Activated T-cell treated with anti-CD3 and anti-CD28 coated beads, Interleukin-2, amount 50 U/mL, for 48 hours (primary cell): ENCODE results near the gene AGFG2.
A peak's percentile ranks its signal among the peaks of the same experiment; 100 is the strongest.
"Not testable (repeated sequence)": the region's sequence is repeated elsewhere in the genome, so short reads cannot be mapped to it uniquely, and the experiment has no call there.

Source experiments
- DNase-seq, 2 experiments: peaks; one replicate each; pipeline ENCODE4 v3.0.0-alpha.2; 2020

The AGFG2 gene

GRCh38 chr7:100553032-100553431, 14.0 kb downstream of the AGFG2 start:
- DNase-seq: no peak

DNA sequence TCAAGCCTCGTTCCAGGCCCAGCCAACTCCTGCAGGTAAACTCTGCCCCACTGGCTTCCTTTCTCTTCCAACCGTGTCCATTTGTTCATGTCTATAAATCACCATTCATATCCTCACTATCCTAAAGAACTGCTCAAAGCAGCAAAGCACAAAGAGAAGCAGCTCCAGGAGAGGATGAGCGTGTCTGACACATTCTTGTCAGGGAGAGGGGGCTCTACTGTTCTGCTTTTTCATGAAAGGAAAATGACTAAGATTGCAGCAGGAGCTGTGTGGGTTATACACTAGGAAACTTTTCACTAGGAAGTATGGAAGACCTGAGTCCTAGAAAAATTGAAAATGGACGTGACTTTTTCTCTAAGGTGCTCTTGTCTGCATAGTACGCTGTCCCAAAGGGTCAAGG, 16.7 kb downstream of the AGFG2 start:
- DNase-seq: no peak

DNA sequence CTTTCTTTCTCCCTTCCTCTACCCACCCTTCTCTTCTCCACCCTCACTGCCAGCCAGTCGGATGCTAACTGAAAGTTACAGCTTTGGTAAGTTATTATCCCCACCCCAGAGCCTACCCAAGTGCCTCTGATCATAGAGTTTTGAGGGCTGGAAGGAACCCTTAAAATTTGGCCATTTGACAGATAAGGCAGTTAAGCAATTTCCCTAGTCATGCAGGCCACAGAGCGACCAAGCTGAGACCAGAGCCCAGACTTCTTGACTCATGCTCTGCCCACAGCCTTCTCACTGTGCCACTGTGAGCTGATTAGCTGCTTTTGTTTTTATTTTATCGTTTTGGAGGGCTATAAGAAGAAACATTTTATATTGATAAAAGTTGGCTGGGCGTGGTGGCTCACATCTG, 17.5 kb downstream of the AGFG2 start:
- DNase-seq: no peak

DNA sequence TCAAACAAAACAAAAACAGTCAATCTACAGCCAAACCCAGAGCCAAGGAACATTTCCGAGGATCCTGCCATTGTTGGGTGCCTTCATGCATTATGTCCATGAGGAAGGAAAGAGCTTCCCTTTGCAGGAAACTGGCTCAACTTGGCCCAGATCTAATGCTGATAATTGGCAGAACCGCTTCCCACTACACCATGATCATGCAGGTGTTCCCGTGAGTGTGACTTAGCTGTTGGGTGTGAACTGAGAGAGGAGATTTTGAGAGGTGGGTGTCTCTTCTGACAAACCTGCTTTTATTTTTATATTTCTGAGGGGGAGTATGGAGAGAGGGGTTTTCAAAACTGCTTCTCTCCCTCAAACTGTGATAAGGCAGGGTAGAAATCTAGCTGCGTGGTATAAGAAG, 20.1 kb downstream of the AGFG2 start:
- DNase-seq: no peak

- DNase-seq: no peak
These were observed 22.6 kb downstream of the AGFG2 start for GRCh38 chr7:100561491-100562194.

DNA sequence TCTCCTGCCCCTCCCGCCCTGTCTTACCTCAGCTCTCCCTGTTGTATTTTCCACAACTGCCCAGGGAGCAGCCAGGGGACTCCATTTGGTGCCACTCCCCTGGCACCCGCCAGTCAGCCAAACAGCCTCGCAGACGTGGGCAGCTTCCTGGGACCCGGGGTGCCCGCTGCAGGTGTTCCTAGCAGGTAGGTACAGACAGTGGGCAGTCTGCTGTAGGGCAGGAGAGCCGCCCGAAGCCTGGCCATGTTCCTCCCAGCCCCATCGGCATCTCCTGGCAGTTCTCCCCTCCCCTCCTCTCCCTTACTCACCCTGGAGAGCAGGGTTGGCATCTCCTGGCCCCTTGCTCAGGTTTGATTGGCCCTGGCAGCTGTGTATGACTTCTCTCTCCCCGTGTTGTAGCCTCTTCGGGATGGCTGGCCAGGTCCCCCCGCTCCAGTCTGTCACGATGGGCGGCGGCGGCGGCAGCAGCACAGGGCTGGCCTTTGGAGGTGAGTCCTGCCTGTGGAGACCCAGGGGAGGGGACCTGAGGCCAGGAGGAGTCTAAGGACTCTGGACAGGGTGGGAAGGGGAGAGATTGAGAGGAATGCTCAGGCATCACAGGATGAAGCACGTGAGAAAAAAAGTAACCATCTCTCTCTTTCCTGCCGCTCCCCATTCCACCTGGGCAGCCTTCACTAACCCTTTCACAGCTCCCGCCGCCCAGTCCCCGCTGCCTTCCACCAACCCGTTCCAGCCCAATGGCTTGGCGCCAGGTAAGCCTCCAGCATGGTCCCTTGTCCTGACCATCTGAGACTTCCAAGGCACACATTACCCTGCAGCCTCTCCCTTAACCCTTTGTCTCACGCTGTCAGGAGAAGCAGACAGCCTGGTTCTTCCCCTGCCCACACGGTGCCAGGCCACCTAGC, 23.4 kb downstream of the AGFG2 start:
- no peak for DNase-seq

GRCh38 chr7:100563100-100563564, 24.1 kb downstream of the AGFG2 start:
- no peak for DNase-seq

DNA sequence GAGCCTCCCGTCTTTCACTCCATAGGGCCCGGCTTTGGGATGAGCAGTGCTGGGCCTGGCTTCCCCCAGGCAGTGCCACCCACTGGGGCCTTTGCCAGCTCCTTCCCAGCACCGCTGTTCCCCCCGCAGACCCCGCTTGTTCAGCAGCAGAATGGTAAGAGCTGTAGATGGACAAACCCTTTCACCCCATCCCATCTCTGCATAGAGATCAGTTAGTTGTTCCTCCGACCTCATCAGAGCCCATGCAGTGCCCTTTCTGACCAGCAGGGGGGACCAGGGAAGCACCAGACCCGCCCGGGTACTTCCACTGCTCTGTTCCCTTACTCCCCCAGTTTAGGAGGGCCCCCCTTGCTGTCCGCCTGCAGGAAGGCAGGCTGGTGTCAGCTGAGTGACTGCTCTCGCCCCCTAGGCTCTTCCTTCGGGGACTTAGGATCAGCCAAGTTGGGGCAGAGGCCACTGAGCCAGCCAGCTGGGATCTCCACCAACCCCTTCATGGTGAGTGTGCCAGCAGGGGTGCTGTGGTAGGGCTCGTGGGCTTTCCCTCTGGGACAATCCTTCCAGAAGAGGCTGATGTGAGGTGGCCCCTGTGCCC, 24.9 kb downstream of the AGFG2 start:
- peak; percentile 89 to 90 for DNase-seq

DNA sequence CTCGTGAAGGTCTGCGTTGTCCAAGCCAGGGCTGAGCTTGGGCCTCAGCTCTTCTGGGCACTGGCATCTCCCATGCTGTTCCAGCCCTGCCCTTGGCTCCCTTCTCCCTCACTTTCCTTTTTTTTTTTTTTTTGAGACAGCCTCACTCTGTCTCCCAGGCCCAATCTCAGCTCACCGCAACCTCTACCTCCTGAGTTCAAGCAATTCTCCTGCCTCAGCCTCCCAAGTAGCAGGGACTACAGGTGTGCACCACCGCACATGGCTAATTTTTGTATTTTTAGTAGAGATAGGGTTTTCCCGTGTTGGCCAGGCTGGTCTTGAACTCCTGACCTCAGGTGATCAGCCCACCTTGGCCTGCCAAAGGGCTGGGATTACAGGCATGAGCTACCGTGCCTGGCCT, 25.4 kb downstream of the AGFG2 start:
- not testable (repeated sequence) for DNase-seq

DNA sequence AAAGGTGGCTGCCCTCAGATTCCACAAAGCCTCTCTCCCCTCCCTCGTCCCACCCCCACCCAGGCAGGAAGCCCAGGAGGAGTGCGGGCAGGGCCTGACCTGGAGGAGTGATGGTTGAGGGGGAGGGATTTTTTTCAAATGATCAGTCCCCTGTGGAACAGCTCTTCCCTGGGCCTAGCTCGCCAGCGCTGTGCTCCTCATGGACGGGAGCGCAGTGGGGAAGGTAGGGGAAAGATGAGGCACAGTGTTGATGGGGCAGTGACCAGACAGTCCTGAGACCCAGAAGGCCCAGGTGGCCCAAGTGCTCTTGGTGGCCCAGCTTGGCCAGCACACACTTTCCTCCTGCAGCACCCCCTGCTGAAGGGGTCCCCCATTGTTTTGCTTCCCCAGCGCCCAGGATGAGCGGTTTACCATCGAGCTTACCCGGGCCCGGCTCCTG, 26.1 kb downstream of the AGFG2 start:
- no peak for DNase-seq

DNA sequence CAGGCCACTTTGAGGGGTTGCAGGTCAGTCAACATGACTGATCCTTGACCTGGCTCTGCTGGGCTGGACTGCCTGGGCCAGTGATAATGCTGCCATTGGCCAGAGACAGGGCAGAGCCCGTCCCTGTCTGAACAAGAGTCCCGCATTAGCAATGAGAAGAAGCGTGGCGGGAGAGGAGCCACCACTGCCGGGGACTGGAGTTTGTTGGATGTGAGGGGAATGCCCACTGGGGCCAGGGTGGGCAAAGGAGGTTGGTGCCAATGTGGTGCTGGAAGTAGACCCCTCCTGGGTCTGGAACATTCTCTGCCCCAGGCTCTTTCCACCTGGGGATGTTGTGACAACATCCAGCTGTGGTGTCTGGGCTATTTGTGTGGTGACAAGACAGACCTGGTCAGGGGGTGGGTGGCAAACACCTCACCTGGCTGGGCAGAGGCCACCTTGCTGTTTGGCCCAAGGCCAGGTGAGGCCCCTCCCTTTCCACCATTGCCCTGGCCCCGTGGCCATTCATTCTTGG, 27.1 kb downstream of the AGFG2 start:
- no peak for DNase-seq

DNA sequence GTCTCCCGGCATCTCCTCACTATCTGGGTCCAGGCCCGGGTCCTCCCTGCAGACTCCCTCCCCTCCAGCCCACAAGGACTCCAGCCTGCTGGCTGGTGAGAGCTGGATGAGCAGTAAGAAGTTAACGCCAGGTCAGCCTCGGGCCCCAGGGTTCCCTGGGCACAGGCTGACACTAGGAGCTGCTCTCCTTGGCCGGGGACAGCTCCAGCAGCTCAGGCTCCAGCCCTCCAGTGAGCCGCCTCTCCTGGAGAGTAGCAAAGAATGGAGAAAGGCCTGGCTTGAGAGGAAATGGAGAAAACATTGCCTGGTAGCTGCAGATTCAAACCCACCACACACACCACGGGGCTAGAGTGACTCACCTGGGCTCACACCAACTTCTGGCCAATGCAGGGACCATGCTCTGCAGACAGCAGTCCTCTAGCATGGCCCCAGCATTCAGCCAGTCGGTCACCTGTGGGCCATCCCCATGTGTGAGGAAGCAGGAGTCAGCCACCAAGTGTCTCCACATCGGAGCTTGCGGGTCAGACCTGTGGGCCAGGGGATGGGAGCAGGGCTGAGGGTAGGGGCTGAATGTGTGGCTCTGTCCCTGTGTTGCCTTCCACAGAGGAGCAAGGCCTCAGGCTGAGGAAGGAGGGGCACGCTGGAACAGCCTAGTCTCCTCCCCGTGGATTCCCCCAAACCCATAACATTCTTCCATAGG, 28.2 kb downstream of the AGFG2 start:
- DNase-seq: no peak

DNA sequence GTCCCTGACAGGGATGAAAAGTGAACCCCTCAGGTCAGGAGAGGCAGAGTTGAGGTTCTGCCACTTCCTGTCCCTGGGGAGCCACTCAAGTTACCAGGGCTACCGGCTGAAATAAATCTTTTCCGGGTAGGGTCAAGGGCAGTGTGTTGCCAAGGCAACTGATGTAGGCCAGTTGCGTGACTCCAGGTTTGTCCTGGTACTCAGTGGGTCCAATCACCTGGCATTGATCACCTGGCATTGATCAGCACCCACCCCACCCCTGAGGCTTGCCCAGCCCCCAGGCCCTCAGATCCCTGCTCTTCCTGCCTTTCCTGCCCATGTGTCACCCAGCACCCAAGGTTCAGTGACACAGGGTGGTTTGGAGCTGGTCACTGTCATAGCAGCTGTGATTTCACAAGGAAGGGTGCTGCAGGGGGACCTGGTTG, 28.8 kb downstream of the AGFG2 start:
- no peak for DNase-seq

- no peak for DNase-seq
These were observed 29.3 kb downstream of the AGFG2 start for GRCh38 chr7:100568176-100568895.

DNA sequence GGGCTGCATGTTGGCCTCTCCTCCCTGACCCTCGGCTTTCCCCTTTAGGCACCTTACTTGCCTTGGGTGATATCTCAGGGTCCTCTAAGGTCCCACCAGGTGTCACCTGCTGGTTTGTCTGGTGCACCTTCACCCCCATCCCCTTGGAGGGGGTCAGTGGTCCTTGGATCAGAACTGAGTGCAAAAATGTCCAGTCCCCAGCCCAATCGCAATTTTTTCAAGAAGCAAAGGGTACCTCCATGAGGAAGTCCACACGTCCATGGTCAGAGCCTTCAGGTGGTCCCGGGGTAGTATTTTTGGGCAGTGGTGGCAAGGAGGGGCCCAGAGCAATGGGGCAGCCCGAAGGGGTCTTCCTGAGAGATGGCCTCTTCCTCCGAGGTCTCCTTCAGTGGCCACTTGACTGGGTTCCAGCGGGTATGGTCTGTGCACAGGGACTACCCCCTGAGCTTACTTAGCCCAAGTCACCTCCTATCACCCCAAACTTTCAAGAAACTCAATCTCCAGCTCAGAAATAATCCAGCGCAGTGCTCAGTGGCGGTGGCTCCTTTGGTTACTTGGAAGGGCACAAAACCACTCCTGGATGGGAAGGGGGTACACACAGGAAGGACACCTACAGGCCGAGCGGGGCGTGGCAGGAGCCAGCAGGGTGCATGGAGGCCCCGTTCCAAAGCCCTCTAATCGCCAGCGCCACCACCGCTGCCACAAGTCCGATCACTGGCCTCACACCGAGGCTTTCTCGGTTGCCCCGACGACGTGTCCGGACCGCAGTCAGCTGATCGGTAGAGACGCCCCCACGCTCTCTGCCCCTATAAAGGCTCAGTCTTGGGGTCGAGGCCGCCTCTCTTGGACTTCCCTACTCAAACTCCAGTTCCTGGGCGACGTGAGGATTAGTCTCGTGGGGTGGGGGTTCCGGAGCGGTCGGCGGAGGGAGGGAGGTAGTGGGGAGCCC, 30.2 kb downstream of the AGFG2 start:
- peak; percentile 70 to 72 for DNase-seq

- peak in 1 of 2 experiments; percentile 39 for DNase-seq
These were observed 32.2 kb downstream of the AGFG2 start for GRCh38 chr7:100570954-100571828.

- no peak for DNase-seq
These were observed 32.8 kb downstream of the AGFG2 start for GRCh38 chr7:100571829-100572116.

DNA sequence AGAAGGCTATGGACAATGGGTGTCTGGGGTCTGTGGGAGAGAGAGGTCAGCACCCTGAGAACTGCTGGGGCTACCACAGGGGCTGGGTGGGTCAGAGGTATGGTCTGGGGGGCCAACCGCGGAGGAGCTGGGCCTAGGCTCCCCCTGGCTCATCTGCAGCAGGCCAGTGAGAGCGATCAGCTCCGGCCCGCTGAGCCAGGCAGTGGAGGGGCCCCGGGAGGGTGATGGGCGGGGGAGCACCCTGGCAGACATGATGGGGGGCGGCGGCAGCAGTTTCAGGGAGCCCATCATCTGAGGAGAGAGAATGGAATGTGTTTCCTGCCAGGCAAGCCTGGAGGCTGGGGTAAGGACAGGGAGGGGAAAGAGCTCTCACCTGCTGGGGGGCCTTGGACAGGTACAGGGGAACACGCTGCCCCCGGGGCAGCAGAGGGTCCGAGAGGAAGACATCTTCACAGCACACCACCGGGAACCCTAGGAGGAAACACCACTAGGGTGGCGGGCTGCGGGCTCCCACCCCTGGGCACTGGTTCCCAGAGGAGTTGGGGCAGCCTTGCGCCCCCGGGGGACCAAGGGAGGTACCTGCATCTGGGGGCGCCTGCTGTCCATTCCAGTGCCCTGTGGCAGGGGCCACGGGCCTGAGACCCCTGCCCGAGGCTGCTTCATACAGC, 33.4 kb downstream of the AGFG2 start:
- DNase-seq: no peak

DNA sequence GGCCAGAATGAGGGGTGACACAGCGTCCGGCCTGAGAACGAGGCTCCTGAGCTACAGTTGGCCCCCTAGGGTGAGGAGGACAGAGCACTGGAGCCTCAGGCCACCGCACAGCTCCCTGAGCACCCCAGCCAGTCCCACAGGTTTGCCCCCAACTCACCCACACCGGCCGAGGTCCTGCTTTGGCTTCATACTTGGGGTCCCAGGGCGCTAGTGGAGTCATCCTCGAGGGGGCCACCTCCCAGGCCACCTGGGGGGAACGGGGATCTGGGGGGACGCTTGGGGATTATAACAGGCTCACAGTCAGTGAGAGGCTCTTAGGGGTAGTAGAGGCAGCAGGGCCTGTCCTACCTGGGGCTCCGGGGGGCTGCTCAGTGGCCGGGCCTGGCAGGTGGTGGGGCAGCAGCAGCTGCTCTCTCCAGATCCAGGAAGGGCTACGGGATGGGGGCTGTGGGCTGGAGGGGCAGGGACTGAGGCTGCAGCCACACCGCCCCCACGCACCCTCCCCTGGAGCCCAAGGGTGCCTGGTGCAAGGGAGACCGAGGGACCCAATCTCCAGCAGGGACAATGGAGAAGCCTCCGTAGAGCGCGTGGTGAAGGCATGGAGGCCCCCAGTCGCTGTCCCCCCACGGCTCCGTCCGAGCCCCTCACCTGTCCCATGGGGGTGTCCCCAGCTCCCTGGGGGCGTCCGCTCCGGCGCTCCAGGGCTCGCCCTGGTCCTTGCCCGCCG, 34.1 kb downstream of the AGFG2 start:
- DNase-seq: no peak
